ENCODE data around the gene ZBTB20. TPM values are rescaled to one million over a fixed set of nuclear protein-coding genes. Genes with fewer than 3 reads are reported as not detected.
"Not testable (repeated sequence)": the region's sequence is repeated elsewhere in the genome, so short reads cannot be mapped to it uniquely, and the experiment has no call there.

ZBTB20 gene
- polyA plus RNA-seq, 1 donor: 1.1 TPM

- H3K4me3 ChIP-seq (ENCODE audit: low read length); H3K4me1 ChIP-seq (ENCODE audit: control insufficient read depth, insufficient read depth, low read length); H3K36me3 ChIP-seq (ENCODE audit: control insufficient read depth, insufficient read depth, low read length); H3K27ac ChIP-seq (ENCODE audit: low read length); DNase-seq; H3K27me3 ChIP-seq (ENCODE audit: control insufficient read depth, insufficient read depth, low read length); H3K9me3 ChIP-seq (ENCODE audit: control insufficient read depth, low read depth, low read length): not testable (repeated sequence)
- WGBS (ENCODE audit: insufficient coverage, low lambda C conversion rate): 100% methylated on average over 2 of the region's 7 CpGs
These were observed 37.0 kb downstream of the ZBTB20 start for GRCh38 chr3:115110066-115110465.

GRCh38 chr3:115108614-115109013, 38.5 kb downstream of the ZBTB20 start:
- WGBS (ENCODE audit: insufficient coverage, low lambda C conversion rate): 100% methylated on average over 1 of the region's 5 CpGs
- Histone ChIP-seq H3K36me3 (ENCODE audit: control insufficient read depth, insufficient read depth, low read length) (no peaks in the 10 kb centered on the region), H3K4me1 (ENCODE audit: control insufficient read depth, insufficient read depth, low read length) (no peaks in the 10 kb centered on the region), H3K4me3 (ENCODE audit: low read length) (no peak overlapping the region), H3K9me3 (ENCODE audit: control insufficient read depth, low read depth, low read length) (no peaks in the 10 kb centered on the region), H3K27me3 (ENCODE audit: control insufficient read depth, insufficient read depth, low read length) (no peaks in the 10 kb centered on the region), H3K27ac (ENCODE audit: low read length) (no peak overlapping the region)
- DNase-seq: no peak

GRCh38 chr3:115102046-115102445, 45.0 kb downstream of the ZBTB20 start:
- Histone ChIP-seq H3K36me3 (ENCODE audit: control insufficient read depth, insufficient read depth, low read length) (no peaks in the 10 kb centered on the region), H3K9me3 (ENCODE audit: control insufficient read depth, low read depth, low read length) (no peaks in the 10 kb centered on the region), H3K4me1 (ENCODE audit: control insufficient read depth, insufficient read depth, low read length) (peaks cover 8% of the 10 kb centered on the region), H3K4me3 (ENCODE audit: low read length) (no peak overlapping the region), H3K27ac (ENCODE audit: low read length) (no peak overlapping the region), H3K27me3 (ENCODE audit: control insufficient read depth, insufficient read depth, low read length) (no peaks in the 10 kb centered on the region)
- 100% methylated on average over 1 of the region's 2 CpGs for WGBS (ENCODE audit: insufficient coverage, low lambda C conversion rate)
- DNase-seq: no peak

GRCh38 chr3:115100806-115101205, 46.3 kb downstream of the ZBTB20 start:
- no CpG with 5 or more reads among the region's 2 CpGs for WGBS (ENCODE audit: insufficient coverage, low lambda C conversion rate)
- Histone ChIP-seq H3K9me3 (ENCODE audit: control insufficient read depth, low read depth, low read length) (no peaks in the 10 kb centered on the region), H3K4me3 (ENCODE audit: low read length) (peak overlapping the region; percentile 54), H3K27me3 (ENCODE audit: control insufficient read depth, insufficient read depth, low read length) (no peaks in the 10 kb centered on the region), H3K36me3 (ENCODE audit: control insufficient read depth, insufficient read depth, low read length) (no peaks in the 10 kb centered on the region), H3K4me1 (ENCODE audit: control insufficient read depth, insufficient read depth, low read length) (peaks cover 8% of the 10 kb centered on the region), H3K27ac (ENCODE audit: low read length) (peak overlapping the region; percentile 79)
- peak in 1 of 2 donors; percentile 7 for DNase-seq

GRCh38 chr3:115099986-115100571, 47.0 kb downstream of the ZBTB20 start:
- no peaks in the 10 kb centered on the region for H3K36me3 ChIP-seq (ENCODE audit: control insufficient read depth, insufficient read depth, low read length)
- no peaks in the 10 kb centered on the region for H3K27me3 ChIP-seq (ENCODE audit: control insufficient read depth, insufficient read depth, low read length)
- DNase-seq: peak; percentile 38 to 78
- peak overlapping the region; percentile 54 for H3K4me3 ChIP-seq (ENCODE audit: low read length)
- peak overlapping the region; percentile 79 for H3K27ac ChIP-seq (ENCODE audit: low read length)
- peaks cover 8% of the 10 kb centered on the region for H3K4me1 ChIP-seq (ENCODE audit: control insufficient read depth, insufficient read depth, low read length)
- WGBS (ENCODE audit: insufficient coverage, low lambda C conversion rate): 0% methylated on average over 1 of the region's 5 CpGs
- H3K9me3 ChIP-seq (ENCODE audit: control insufficient read depth, low read depth, low read length): no peaks in the 10 kb centered on the region

GRCh38 chr3:115099134-115099985, 47.7 kb downstream of the ZBTB20 start:
- H3K4me3 ChIP-seq (ENCODE audit: low read length): peak overlapping the region; percentile 54
- no peaks in the 10 kb centered on the region for H3K9me3 ChIP-seq (ENCODE audit: control insufficient read depth, low read depth, low read length)
- no peaks in the 10 kb centered on the region for H3K27me3 ChIP-seq (ENCODE audit: control insufficient read depth, insufficient read depth, low read length)
- 4% methylated on average over 2 of the region's 3 CpGs for WGBS (ENCODE audit: insufficient coverage, low lambda C conversion rate)
- peak overlapping the region; percentile 79 for H3K27ac ChIP-seq (ENCODE audit: low read length)
- peak in 1 of 2 donors; percentile 60 for DNase-seq
- no peaks in the 10 kb centered on the region for H3K36me3 ChIP-seq (ENCODE audit: control insufficient read depth, insufficient read depth, low read length)
- peaks cover 8% of the 10 kb centered on the region for H3K4me1 ChIP-seq (ENCODE audit: control insufficient read depth, insufficient read depth, low read length)

- DNase-seq: no peak
- H3K4me3 ChIP-seq (ENCODE audit: low read length): no peak overlapping the region
- WGBS (ENCODE audit: insufficient coverage, low lambda C conversion rate): 97% methylated on average over 7 of the region's 7 CpGs
These were observed 48.6 kb downstream of the ZBTB20 start for GRCh38 chr3:115098354-115099073.

GRCh38 chr3:115095236-115095635, 51.9 kb downstream of the ZBTB20 start:
- H3K27ac ChIP-seq (ENCODE audit: low read length): no peak overlapping the region
- no peaks in the 10 kb centered on the region for H3K36me3 ChIP-seq (ENCODE audit: control insufficient read depth, insufficient read depth, low read length)
- WGBS (ENCODE audit: insufficient coverage, low lambda C conversion rate): 83% methylated on average over 1 of the region's 1 CpG
- DNase-seq: no peak
- H3K4me3 ChIP-seq (ENCODE audit: low read length): no peak overlapping the region
- H3K4me1 ChIP-seq (ENCODE audit: control insufficient read depth, insufficient read depth, low read length): peaks cover 8% of the 10 kb centered on the region
- H3K27me3 ChIP-seq (ENCODE audit: control insufficient read depth, insufficient read depth, low read length): no peaks in the 10 kb centered on the region
- H3K9me3 ChIP-seq (ENCODE audit: control insufficient read depth, low read depth, low read length): no peaks in the 10 kb centered on the region

More at GRCh38 chr3:115098354-115099073, 48.6 kb downstream of the ZBTB20 start:
- Histone ChIP-seq H3K4me1 (ENCODE audit: control insufficient read depth, insufficient read depth, low read length) (peaks cover 8% of the 10 kb centered on the region), H3K36me3 (ENCODE audit: control insufficient read depth, insufficient read depth, low read length) (no peaks in the 10 kb centered on the region), H3K9me3 (ENCODE audit: control insufficient read depth, low read depth, low read length) (no peaks in the 10 kb centered on the region), H3K27me3 (ENCODE audit: control insufficient read depth, insufficient read depth, low read length) (no peaks in the 10 kb centered on the region), H3K27ac (ENCODE audit: low read length) (peak overlapping the region; percentile 79)

GRCh38 chr3:115092220-115092791, 54.8 kb downstream of the ZBTB20 start:
- H3K27ac ChIP-seq (ENCODE audit: low read length): no peak overlapping the region
- DNase-seq: peak; percentile 19 to 57
- H3K9me3 ChIP-seq (ENCODE audit: control insufficient read depth, low read depth, low read length): no peaks in the 10 kb centered on the region
- no peak overlapping the region for H3K4me3 ChIP-seq (ENCODE audit: low read length)
- no peaks in the 10 kb centered on the region for H3K27me3 ChIP-seq (ENCODE audit: control insufficient read depth, insufficient read depth, low read length)
- H3K4me1 ChIP-seq (ENCODE audit: control insufficient read depth, insufficient read depth, low read length): peaks cover under 1% of the 10 kb centered on the region
- no peaks in the 10 kb centered on the region for H3K36me3 ChIP-seq (ENCODE audit: control insufficient read depth, insufficient read depth, low read length)
- no CpG with 5 or more reads among the region's 4 CpGs for WGBS (ENCODE audit: insufficient coverage, low lambda C conversion rate)

GRCh38 chr3:115090712-115091111, 56.4 kb downstream of the ZBTB20 start:
- Histone ChIP-seq H3K9me3 (ENCODE audit: control insufficient read depth, low read depth, low read length) (no peaks in the 10 kb centered on the region), H3K4me3 (ENCODE audit: low read length) (no peak overlapping the region), H3K27me3 (ENCODE audit: control insufficient read depth, insufficient read depth, low read length) (no peaks in the 10 kb centered on the region), H3K27ac (ENCODE audit: low read length) (no peak overlapping the region), H3K4me1 (ENCODE audit: control insufficient read depth, insufficient read depth, low read length) (no peaks in the 10 kb centered on the region), H3K36me3 (ENCODE audit: control insufficient read depth, insufficient read depth, low read length) (no peaks in the 10 kb centered on the region)
- no peak for DNase-seq
- no CpG with 5 or more reads among the region's 1 CpG for WGBS (ENCODE audit: insufficient coverage, low lambda C conversion rate)
